ENCODE results near the gene ZP2. TPM values are rescaled to one million over a fixed set of nuclear protein-coding genes. Genes with fewer than 3 reads are reported as not detected.

Gene ZP2
- total RNA-seq, 1 donor from 2014 or later: 4.1 TPM

GRCh38 chr16:21233521-21234150 lies 22.3 kb upstream of the ZP2 start, which contains the start of gene ANKS4B:
ANKS4B (plus strand) TSS chr16:21233699; CDS start chr16:21233738, 39 bp downstream.
- no peak for DNase-seq (ENCODE audit: low spot score)
- Mint-ChIP-seq H3K4me3 (ENCODE audit: unreplicated experiment) (no peak within 1 kb of the TSS), H3K36me3 (ENCODE audit: low read depth, unreplicated experiment) (no peaks in the 10 kb centered on the region), H3K27me3 (ENCODE audit: unreplicated experiment) (no peaks in the 10 kb centered on the region), H3K4me1 (ENCODE audit: unreplicated experiment) (peaks cover 7% of the 10 kb centered on the region), H3K9me3 (ENCODE audit: unreplicated experiment) (no peaks in the 10 kb centered on the region), H3K27ac (ENCODE audit: unreplicated experiment) (no peak within 1 kb of the TSS)
- TF ChIP-seq CTCF (IDR thresholded peaks at IDR 0.05; ENCODE audit: unreplicated experiment): no peak

GRCh38 chr16:21233045-21233520 lies 21.7 kb upstream of the ZP2 start:
- no peak overlapping the region for H3K27ac Mint-ChIP-seq (ENCODE audit: unreplicated experiment)
- no peak overlapping the region for H3K4me3 Mint-ChIP-seq (ENCODE audit: unreplicated experiment)
- no peaks in the 10 kb centered on the region for H3K27me3 Mint-ChIP-seq (ENCODE audit: unreplicated experiment)
- no peaks in the 10 kb centered on the region for H3K36me3 Mint-ChIP-seq (ENCODE audit: low read depth, unreplicated experiment)
- H3K4me1 Mint-ChIP-seq (ENCODE audit: unreplicated experiment): peaks cover 8% of the 10 kb centered on the region
- no peak for TF ChIP-seq CTCF (IDR thresholded peaks at IDR 0.05; ENCODE audit: unreplicated experiment)
- no peaks in the 10 kb centered on the region for H3K9me3 Mint-ChIP-seq (ENCODE audit: unreplicated experiment)
- DNase-seq (ENCODE audit: low spot score): no peak

- no peaks in the 10 kb centered on the region for H3K9me3 Mint-ChIP-seq (ENCODE audit: unreplicated experiment)
- H3K27ac Mint-ChIP-seq (ENCODE audit: unreplicated experiment): no peak overlapping the region
- no peak for TF ChIP-seq CTCF (IDR thresholded peaks at IDR 0.05; ENCODE audit: unreplicated experiment)
- H3K4me3 Mint-ChIP-seq (ENCODE audit: unreplicated experiment): no peak overlapping the region
- DNase-seq (ENCODE audit: low spot score): no peak
- no peaks in the 10 kb centered on the region for H3K36me3 Mint-ChIP-seq (ENCODE audit: low read depth, unreplicated experiment)
- H3K27me3 Mint-ChIP-seq (ENCODE audit: unreplicated experiment): peaks cover 2% of the 10 kb centered on the region
- H3K4me1 Mint-ChIP-seq (ENCODE audit: unreplicated experiment): peaks cover 12% of the 10 kb centered on the region
Observed at GRCh38 chr16:21228361-21228872, 17.0 kb upstream of the ZP2 start.

DNA sequence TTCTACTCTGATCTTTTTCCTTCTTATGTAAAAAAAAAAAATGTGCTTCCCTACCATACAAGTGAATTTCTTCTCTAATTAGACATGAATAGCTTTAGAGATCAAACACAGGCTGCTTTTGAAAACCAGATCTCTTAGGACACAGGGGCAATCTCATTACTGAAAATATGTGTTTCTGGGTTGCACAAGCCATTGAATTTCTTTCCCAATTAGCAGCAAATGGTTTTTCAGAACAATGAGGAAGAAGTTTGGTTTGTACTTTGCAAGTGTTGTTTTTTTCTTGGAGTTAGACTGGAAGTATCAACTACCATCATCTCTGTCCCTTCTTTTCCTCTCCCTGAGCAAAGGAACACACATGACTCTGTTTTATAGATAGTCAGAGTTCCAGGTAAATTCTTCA lies 16.5 kb upstream of the ZP2 start:
- H3K4me1 Mint-ChIP-seq (ENCODE audit: unreplicated experiment): peaks cover 14% of the 10 kb centered on the region
- H3K27ac Mint-ChIP-seq (ENCODE audit: unreplicated experiment): no peak overlapping the region
- H3K9me3 Mint-ChIP-seq (ENCODE audit: unreplicated experiment): no peaks in the 10 kb centered on the region
- H3K27me3 Mint-ChIP-seq (ENCODE audit: unreplicated experiment): peaks cover 2% of the 10 kb centered on the region
- no peak for DNase-seq (ENCODE audit: low spot score)
- H3K4me3 Mint-ChIP-seq (ENCODE audit: unreplicated experiment): no peak overlapping the region
- TF ChIP-seq CTCF (IDR thresholded peaks at IDR 0.05; ENCODE audit: unreplicated experiment): no peak
- H3K36me3 Mint-ChIP-seq (ENCODE audit: low read depth, unreplicated experiment): no peaks in the 10 kb centered on the region

GRCh38 chr16:21226749-21227148 lies 15.4 kb upstream of the ZP2 start:
- no peaks in the 10 kb centered on the region for H3K36me3 Mint-ChIP-seq (ENCODE audit: low read depth, unreplicated experiment)
- H3K27me3 Mint-ChIP-seq (ENCODE audit: unreplicated experiment): peaks cover 5% of the 10 kb centered on the region
- no peak for TF ChIP-seq CTCF (IDR thresholded peaks at IDR 0.05; ENCODE audit: unreplicated experiment)
- H3K4me3 Mint-ChIP-seq (ENCODE audit: unreplicated experiment): no peak overlapping the region
- no peak overlapping the region for H3K27ac Mint-ChIP-seq (ENCODE audit: unreplicated experiment)
- H3K4me1 Mint-ChIP-seq (ENCODE audit: unreplicated experiment): peaks cover 25% of the 10 kb centered on the region
- no peak for DNase-seq (ENCODE audit: low spot score)
- H3K9me3 Mint-ChIP-seq (ENCODE audit: unreplicated experiment): no peaks in the 10 kb centered on the region

Measured in endothelial cell (in vitro differentiated cells).